Mesenchymal stem cell (in vitro differentiated cells and primary cell): Measurements from ENCODE around the gene SAMMSON.
A peak's percentile ranks its signal among the peaks of the same experiment; 100 is the strongest.

ENCODE experiments used
- DNase-seq: peaks from one replicate; pipeline ENCODE4 v3.0.0-alpha.2; 2013
- H2AFZ ChIP-seq: one replicate; pipeline ENCODE4 v1.6.1; 2013; ENCODE audit warnings: low read depth, mild to moderate bottlenecking, control low read depth, inconsistent platforms, low read length, moderate library complexity
- H2AK5ac ChIP-seq: 2 replicates; pipeline ENCODE4 v1.6.1; 2013; ENCODE audit warnings: low read length, moderate library complexity, mild to moderate bottlenecking, inconsistent platforms; ENCODE audit not compliant: severe bottlenecking
- H2BK120ac ChIP-seq: one replicate; pipeline ENCODE4 v1.6.1; 2013; ENCODE audit warnings: low read depth, mild to moderate bottlenecking, inconsistent platforms, low read length, moderate library complexity
- H2BK12ac ChIP-seq, 2 experiments: one replicate each; pipeline ENCODE4 v1.6.1; 2013; ENCODE audit warnings: inconsistent platforms in 2 of 2, low read length in 2 of 2, mild to moderate bottlenecking in 2 of 2, moderate library complexity in 2 of 2, control low read depth in 1 of 2
- H2BK15ac ChIP-seq: one replicate; pipeline ENCODE4 v1.6.1; 2013; ENCODE audit warnings: mild to moderate bottlenecking, low read depth, inconsistent platforms; ENCODE audit not compliant: poor library complexity, severe bottlenecking
- H2BK5ac ChIP-seq: 2 replicates; pipeline ENCODE4 v1.6.1; 2013; ENCODE audit warnings: low read depth, mild to moderate bottlenecking, low read length, control low read depth, inconsistent platforms; ENCODE audit not compliant: poor library complexity, severe bottlenecking
- H3K14ac ChIP-seq, 2 experiments: one replicate each; pipeline ENCODE4 v1.6.1; 2013; ENCODE audit warnings: inconsistent platforms in 2 of 2, low read length in 2 of 2, control low read depth in 1 of 2, mild to moderate bottlenecking in 1 of 2, moderate library complexity in 1 of 2
- H3K18ac ChIP-seq, 2 experiments: one replicate each; pipeline ENCODE4 v1.6.1; 2013; ENCODE audit warnings: inconsistent platforms in 2 of 2, low read length in 2 of 2, control low read depth in 1 of 2, low read depth in 1 of 2, mild to moderate bottlenecking in 1 of 2
- H3K23ac ChIP-seq, 2 experiments: one replicate each; pipeline ENCODE4 v1.6.1; 2013; ENCODE audit warnings: inconsistent platforms in 2 of 2, low read length in 2 of 2, mild to moderate bottlenecking in 2 of 2, moderate library complexity in 2 of 2, control low read depth in 1 of 2
- H3K27ac ChIP-seq: 2 replicates; pipeline ENCODE4 v1.5.1; 2013; ENCODE audit warnings: mild to moderate bottlenecking, moderate library complexity, low read length, control low read depth, inconsistent platforms; ENCODE audit not compliant: poor library complexity, severe bottlenecking
- H3K27me3 ChIP-seq, 2 experiments: 2 replicates each; pipeline versions ENCODE4 v1.6.1 to v1.7.0; 2013; ENCODE audit warnings: low read length in 2 of 2, mild to moderate bottlenecking in 2 of 2, moderate library complexity in 2 of 2, control low read depth in 1 of 2, inconsistent platforms in 1 of 2; ENCODE audit not compliant: control insufficient read depth in 1 of 2, insufficient read depth in 1 of 2
- H3K36me3 ChIP-seq, 2 experiments: 2 replicates each; pipeline versions ENCODE4 v1.6.1 to v1.7.0; 2013; ENCODE audit warnings: low read length in 2 of 2, control low read depth in 1 of 2, inconsistent platforms in 1 of 2, low read depth in 1 of 2, mild to moderate bottlenecking in 1 of 2; ENCODE audit not compliant: insufficient read depth in 2 of 2, control insufficient read depth in 1 of 2
- H3K4ac ChIP-seq, 2 experiments: one replicate each; pipeline ENCODE4 v1.6.1; 2013; ENCODE audit warnings: inconsistent platforms in 2 of 2, low read length in 2 of 2, mild to moderate bottlenecking in 2 of 2, moderate library complexity in 2 of 2, control low read depth in 1 of 2, low read depth in 1 of 2
- H3K4me1 ChIP-seq: 2 replicates; pipeline ENCODE4 v1.6.1; 2013; ENCODE audit warnings: low read depth, low read length, control low read depth; ENCODE audit not compliant: control insufficient read depth, insufficient read depth
- H3K4me2 ChIP-seq: 2 replicates; pipeline ENCODE4 v1.6.1; 2013; ENCODE audit warnings: low read length, mild to moderate bottlenecking, inconsistent platforms; ENCODE audit not compliant: poor library complexity, severe bottlenecking
- H3K4me3 ChIP-seq, 2 experiments: 2 replicates each; pipeline versions ENCODE4 v1.5.1 to v1.7.0; 2013; ENCODE audit warnings: low read length in 2 of 2, mild to moderate bottlenecking in 2 of 2, control low read depth in 1 of 2, low read depth in 1 of 2; ENCODE audit not compliant: insufficient read depth in 1 of 2
- H3K79me1 ChIP-seq: replicated peaks from 2 replicates; pipeline ENCODE4 v1.6.1; 2013; ENCODE audit warnings: mild to moderate bottlenecking, control low read depth, low read length, inconsistent platforms; ENCODE audit not compliant: poor library complexity, severe bottlenecking
- H3K9ac ChIP-seq: 2 replicates; pipeline ENCODE4 v1.7.0; 2013; ENCODE audit warnings: mild to moderate bottlenecking, low read length, moderate library complexity
- H3K9me3 ChIP-seq: 2 replicates; pipeline ENCODE4 v1.7.0; 2013; ENCODE audit warnings: mild to moderate bottlenecking, low read length; ENCODE audit not compliant: control insufficient read depth
- H4K8ac ChIP-seq: one replicate; pipeline ENCODE4 v1.6.1; 2013; ENCODE audit warnings: inconsistent platforms, mild to moderate bottlenecking, low read length, moderate library complexity
- H4K91ac ChIP-seq: one replicate; pipeline ENCODE4 v1.6.1; 2013; ENCODE audit warnings: mild to moderate bottlenecking, low read length, inconsistent platforms
- WGBS: methylation state at CpG from one replicate; pipeline ENCODE4 v1.1.7; 2013; ENCODE audit warnings: mixed read lengths; 5-methylcytosine and 5-hydroxymethylcytosine counted together

SAMMSON gene

DNA sequence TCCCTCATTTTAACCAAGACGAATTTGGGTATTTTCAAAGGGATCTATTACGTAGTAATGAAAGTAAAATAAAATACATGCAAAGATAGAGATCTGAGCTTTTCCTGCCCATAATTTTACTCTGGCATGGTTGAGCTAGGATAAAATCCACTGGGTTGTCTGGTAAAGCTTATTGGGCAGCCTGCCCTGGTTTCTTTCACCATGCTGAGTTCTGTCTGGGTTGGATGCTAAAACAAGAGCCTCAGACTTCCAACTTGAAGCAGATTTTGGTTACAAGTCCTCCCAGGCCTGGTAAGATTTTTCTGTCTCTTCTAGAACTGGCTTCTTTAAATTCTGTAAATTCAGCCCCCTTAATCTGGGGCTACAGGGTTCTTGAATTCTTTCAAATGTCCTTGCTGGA is 86.8 kb downstream of the SAMMSON start:
- DNase-seq = no peak
- Histone ChIP-seq H2AK5ac (no peak overlapping the region), H3K27ac (no peak overlapping the region), H3K36me3 (no peaks in the 10 kb centered on the region), H3K18ac (no peak overlapping the region), H3K4me2 (no peak overlapping the region), H3K14ac (no peak overlapping the region), H3K4ac (no peak overlapping the region), H3K9ac (no peak overlapping the region), H3K4me3 (no peak overlapping the region), H2BK5ac (no peak overlapping the region), H4K8ac (no peak overlapping the region), H2BK15ac (no peak overlapping the region), H3K27me3 (peaks cover 7 to 13% of the 10 kb centered on the region in 2 experiments), H3K79me1 (no peaks in the 10 kb centered on the region), H3K9me3 (no peaks in the 10 kb centered on the region), H3K4me1 (no peaks in the 10 kb centered on the region), H2AFZ (no peak overlapping the region), H3K23ac (no peak overlapping the region), H4K91ac (no peak overlapping the region), H2BK120ac (no peak overlapping the region), H2BK12ac (no peak overlapping the region)
- no CpG with 5 or more reads among the region's 2 CpGs for WGBS

DNA sequence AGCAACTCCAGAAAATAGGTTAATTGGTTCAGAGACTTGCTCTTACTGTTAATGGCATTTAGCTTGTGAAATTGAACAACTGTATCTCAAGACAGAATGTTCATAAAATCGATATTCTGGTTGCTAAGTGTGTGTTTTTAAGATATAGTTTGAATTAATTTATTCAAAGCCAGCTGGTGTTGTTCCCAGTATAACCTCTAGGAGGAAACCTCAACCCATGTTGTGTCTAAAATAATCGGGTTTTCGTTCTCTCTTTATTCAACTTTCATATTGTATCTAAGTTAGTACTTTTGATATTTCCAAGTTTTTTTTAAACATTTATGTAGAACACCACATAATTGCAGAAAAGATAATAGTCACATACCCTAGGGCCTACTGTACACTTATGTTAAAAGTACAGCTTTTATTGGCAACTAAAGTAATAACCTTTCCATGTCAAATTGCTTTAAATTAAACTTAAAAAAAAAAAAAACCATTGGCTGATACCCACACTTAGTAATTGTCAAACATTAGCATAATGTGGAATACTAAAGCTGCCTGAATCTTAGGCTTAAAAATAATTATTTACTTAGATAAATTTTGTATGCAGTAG is 90.9 kb downstream of the SAMMSON start:
- Histone ChIP-seq H2BK15ac (no peak overlapping the region), H3K23ac (no peak overlapping the region), H3K4me3 (no peak overlapping the region), H3K79me1 (no peaks in the 10 kb centered on the region), H3K14ac (no peak overlapping the region), H3K27ac (no peak overlapping the region), H3K9ac (peak overlapping the region; percentile 10), H3K18ac (no peak overlapping the region), H3K4me1 (no peaks in the 10 kb centered on the region), H3K36me3 (no peaks in the 10 kb centered on the region), H3K9me3 (no peaks in the 10 kb centered on the region), H3K27me3 (peaks cover 4 to 5% of the 10 kb centered on the region in 2 experiments), H2AFZ (no peak overlapping the region), H2BK120ac (no peak overlapping the region), H3K4me2 (no peak overlapping the region), H4K8ac (no peak overlapping the region), H3K4ac (no peak overlapping the region), H4K91ac (no peak overlapping the region), H2BK5ac (no peak overlapping the region), H2BK12ac (no peak overlapping the region), H2AK5ac (no peak overlapping the region)
- no CpG with 5 or more reads among the region's 3 CpGs for WGBS
- DNase-seq = peak; percentile 13

DNA sequence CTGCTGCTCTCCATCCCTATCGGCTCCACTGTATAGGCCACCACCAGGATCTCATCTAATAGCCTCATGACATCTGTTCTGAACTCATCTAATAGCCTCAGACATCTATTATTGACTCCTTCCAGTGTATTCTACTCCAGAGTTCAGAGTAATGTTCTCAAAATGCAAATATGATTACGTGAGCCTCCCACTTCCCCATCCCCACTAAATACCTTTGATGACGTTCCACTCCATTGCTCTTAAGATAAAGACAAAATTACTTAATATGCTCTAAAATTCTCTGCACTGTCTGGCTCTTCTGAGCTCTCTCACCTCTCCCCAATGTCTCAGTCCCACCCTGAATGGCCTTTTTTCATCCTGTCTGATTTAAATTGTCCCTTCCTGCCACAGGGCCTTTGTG is 94.7 kb downstream of the SAMMSON start:
- WGBS = 76% methylated on average over 3 of the region's 3 CpGs
- no peak overlapping the region for H4K8ac ChIP-seq

DNA sequence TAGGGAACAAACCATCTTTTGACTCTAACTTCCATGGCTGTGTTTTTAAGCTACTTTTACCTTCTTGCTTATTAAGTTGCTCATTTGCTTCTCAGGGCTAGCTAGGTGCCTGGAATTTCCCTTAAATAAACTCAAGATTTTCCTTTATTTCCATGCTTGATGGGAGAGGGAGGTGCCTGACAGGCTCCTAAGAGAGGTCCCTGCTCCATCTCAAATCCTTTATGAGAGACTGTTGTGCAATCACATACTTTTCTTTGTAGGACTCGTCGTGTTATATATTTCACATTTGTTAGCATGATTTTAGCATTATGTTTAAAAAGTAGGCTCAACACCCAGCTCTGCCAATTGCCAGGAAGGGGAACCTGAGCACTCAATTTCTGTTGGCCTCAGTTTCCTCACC is 95.7 kb downstream of the SAMMSON start:
- no CpG with 5 or more reads among the region's 2 CpGs for WGBS
- Histone ChIP-seq H4K91ac (no peak overlapping the region), H3K4me3 (no peak overlapping the region), H2AFZ (no peak overlapping the region), H2BK5ac (no peak overlapping the region), H3K4me2 (no peak overlapping the region), H3K4me1 (no peaks in the 10 kb centered on the region), H3K14ac (no peak overlapping the region), H3K27ac (no peak overlapping the region), H3K23ac (no peak overlapping the region), H2BK15ac (no peak overlapping the region), H3K27me3 (peaks cover 4 to 5% of the 10 kb centered on the region in 2 experiments), H4K8ac (no peak overlapping the region), H2AK5ac (no peak overlapping the region), H3K36me3 (no peaks in the 10 kb centered on the region), H3K4ac (no peak overlapping the region), H3K79me1 (no peaks in the 10 kb centered on the region), H3K9ac (no peak overlapping the region), H2BK12ac (no peak overlapping the region), H3K9me3 (no peaks in the 10 kb centered on the region), H2BK120ac (no peak overlapping the region), H3K18ac (no peak overlapping the region)
- no peak for DNase-seq

More for the DNA sequence above, 94.7 kb downstream of the SAMMSON start:
- no peak overlapping the region for H3K4me2 ChIP-seq
- H2BK12ac ChIP-seq = no peak overlapping the region
- H3K27ac ChIP-seq = no peak overlapping the region
- H3K79me1 ChIP-seq = no peaks in the 10 kb centered on the region
- no peak overlapping the region for H2BK120ac ChIP-seq
- no peak overlapping the region for H2AK5ac ChIP-seq
- no peak overlapping the region for H3K18ac ChIP-seq
- H2BK15ac ChIP-seq = no peak overlapping the region
- H3K27me3 ChIP-seq = peaks cover 4 to 5% of the 10 kb centered on the region in 2 experiments
- H3K36me3 ChIP-seq = no peaks in the 10 kb centered on the region
- no peak overlapping the region for H4K91ac ChIP-seq
- H3K9me3 ChIP-seq = no peaks in the 10 kb centered on the region
- DNase-seq = no peak
- H3K23ac ChIP-seq = no peak overlapping the region
- no peak overlapping the region for H3K4ac ChIP-seq
- no peak overlapping the region for H2AFZ ChIP-seq
- no peak overlapping the region for H3K14ac ChIP-seq
- H3K4me1 ChIP-seq = no peaks in the 10 kb centered on the region
- no peak overlapping the region for H3K4me3 ChIP-seq
- H2BK5ac ChIP-seq = no peak overlapping the region
- no peak overlapping the region for H3K9ac ChIP-seq
